ENCODE measurements around the gene ATP13A5. TPM values are rescaled to one million over a fixed set of nuclear protein-coding genes. Genes with fewer than 3 reads are reported as not detected.

ATP13A5 gene
- total RNA-seq, 1 experiment from 2014 or later = not detected

DNA sequence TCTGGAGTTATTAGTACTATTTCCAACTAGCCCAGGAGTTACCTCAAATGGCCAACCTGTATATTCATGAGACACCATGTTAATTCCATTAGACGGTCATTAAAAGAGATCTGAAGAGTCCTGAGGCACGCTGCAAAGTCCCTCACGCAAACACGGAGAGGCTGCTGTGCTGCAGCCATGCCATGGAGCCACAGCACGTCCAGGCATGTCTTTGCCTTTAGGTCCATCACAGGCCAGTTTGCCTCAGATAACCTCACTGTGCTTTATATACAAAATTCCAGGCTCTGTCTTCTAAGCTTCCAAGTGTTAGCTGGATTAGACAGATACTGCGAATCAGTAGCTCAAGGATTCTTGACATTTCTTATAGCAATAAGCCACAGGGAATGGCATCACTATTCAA is 147.4 kb downstream of the ATP13A5 start:
- in situ Hi-C loops (cut with HindIII; ENCODE audit: low pct_unique_long_range_greater_than_20kb, low sequenced_read_pairs) = no loop called here
- H3K9me3 ChIP-seq (ENCODE audit: control insufficient read depth, insufficient read depth, low read depth, low read length) = no peaks in the 10 kb centered on the region
- no peaks in the 10 kb centered on the region for H3K4me1 ChIP-seq (ENCODE audit: control insufficient read depth, insufficient read depth, low read length)
- no peak for ATAC-seq
- H3K27ac ChIP-seq (ENCODE audit: low read length) = no peak overlapping the region
- DNase-seq (ENCODE audit: low read depth, low spot score) = no peak
- BruUV-seq (replicated peaks) = no TSS peak
- intact Hi-C loops (cut with micrococcal nuclease; ENCODE audit: unreplicated experiment) = no loop called here
- POLR2A ChIA-PET = no interaction called here
- H3K36me3 ChIP-seq (ENCODE audit: control insufficient read depth, insufficient read depth, low read length) = no peaks in the 10 kb centered on the region
- 0 out of 2 replicates have a peak, but pooled peaks cover 3% of the 10 kb centered on the region for H3K27me3 ChIP-seq (ENCODE audit: control insufficient read depth, insufficient read depth, low read length)
- no peak overlapping the region for H3K4me3 ChIP-seq (ENCODE audit: low read depth in 2 of 2, low read length in 2 of 2)
- CTCF ChIA-PET = no interaction called here
- TF ChIP-seq TCF7L2 (IDR thresholded peaks at IDR 0.05; ENCODE audit: low read depth, low read length) = no peak
- TF ChIP-seq, protein P1, sequence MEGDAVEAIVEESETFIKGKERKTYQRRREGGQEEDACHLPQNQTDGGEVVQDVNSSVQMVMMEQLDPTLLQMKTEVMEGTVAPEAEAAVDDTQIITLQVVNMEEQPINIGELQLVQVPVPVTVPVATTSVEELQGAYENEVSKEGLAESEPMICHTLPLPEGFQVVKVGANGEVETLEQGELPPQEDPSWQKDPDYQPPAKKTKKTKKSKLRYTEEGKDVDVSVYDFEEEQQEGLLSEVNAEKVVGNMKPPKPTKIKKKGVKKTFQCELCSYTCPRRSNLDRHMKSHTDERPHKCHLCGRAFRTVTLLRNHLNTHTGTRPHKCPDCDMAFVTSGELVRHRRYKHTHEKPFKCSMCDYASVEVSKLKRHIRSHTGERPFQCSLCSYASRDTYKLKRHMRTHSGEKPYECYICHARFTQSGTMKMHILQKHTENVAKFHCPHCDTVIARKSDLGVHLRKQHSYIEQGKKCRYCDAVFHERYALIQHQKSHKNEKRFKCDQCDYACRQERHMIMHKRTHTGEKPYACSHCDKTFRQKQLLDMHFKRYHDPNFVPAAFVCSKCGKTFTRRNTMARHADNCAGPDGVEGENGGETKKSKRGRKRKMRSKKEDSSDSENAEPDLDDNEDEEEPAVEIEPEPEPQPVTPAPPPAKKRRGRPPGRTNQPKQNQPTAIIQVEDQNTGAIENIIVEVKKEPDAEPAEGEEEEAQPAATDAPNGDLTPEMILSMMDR (IDR thresholded peaks at IDR 0.05) = no peak
- no peak for TF ChIP-seq SIN3A (IDR thresholded peaks at IDR 0.05; ENCODE audit: borderline replicate concordance, insufficient read depth, low read depth, low read length)
- no peak for TF ChIP-seq POLR2AphosphoS5 (IDR thresholded peaks at IDR 0.05; ENCODE audit: low read depth, low read length)
- TF ChIP-seq, protein P2, sequence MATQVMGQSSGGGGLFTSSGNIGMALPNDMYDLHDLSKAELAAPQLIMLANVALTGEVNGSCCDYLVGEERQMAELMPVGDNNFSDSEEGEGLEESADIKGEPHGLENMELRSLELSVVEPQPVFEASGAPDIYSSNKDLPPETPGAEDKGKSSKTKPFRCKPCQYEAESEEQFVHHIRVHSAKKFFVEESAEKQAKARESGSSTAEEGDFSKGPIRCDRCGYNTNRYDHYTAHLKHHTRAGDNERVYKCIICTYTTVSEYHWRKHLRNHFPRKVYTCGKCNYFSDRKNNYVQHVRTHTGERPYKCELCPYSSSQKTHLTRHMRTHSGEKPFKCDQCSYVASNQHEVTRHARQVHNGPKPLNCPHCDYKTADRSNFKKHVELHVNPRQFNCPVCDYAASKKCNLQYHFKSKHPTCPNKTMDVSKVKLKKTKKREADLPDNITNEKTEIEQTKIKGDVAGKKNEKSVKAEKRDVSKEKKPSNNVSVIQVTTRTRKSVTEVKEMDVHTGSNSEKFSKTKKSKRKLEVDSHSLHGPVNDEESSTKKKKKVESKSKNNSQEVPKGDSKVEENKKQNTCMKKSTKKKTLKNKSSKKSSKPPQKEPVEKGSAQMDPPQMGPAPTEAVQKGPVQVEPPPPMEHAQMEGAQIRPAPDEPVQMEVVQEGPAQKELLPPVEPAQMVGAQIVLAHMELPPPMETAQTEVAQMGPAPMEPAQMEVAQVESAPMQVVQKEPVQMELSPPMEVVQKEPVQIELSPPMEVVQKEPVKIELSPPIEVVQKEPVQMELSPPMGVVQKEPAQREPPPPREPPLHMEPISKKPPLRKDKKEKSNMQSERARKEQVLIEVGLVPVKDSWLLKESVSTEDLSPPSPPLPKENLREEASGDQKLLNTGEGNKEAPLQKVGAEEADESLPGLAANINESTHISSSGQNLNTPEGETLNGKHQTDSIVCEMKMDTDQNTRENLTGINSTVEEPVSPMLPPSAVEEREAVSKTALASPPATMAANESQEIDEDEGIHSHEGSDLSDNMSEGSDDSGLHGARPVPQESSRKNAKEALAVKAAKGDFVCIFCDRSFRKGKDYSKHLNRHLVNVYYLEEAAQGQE (IDR thresholded peaks at IDR 0.05; ENCODE audit: insufficient read depth in 1 of 2, low read depth in 2 of 2, low read length in 1 of 2) = no peak

- no peaks in the 10 kb centered on the region for H3K36me3 ChIP-seq (ENCODE audit: control insufficient read depth, insufficient read depth, low read length)
These were observed 147.9 kb downstream of the ATP13A5 start for GRCh38 chr3:193230610-193231009.

More at GRCh38 chr3:193230610-193231009, 147.9 kb downstream of the ATP13A5 start:
- Histone ChIP-seq H3K27ac (ENCODE audit: low read length) (no peak overlapping the region), H3K4me3 (ENCODE audit: low read depth in 2 of 2, low read length in 2 of 2) (no peak overlapping the region), H3K9me3 (ENCODE audit: control insufficient read depth, insufficient read depth, low read depth, low read length) (no peaks in the 10 kb centered on the region), H3K27me3 (ENCODE audit: control insufficient read depth, insufficient read depth, low read length) (peaks cover 3% of the 10 kb centered on the region; the same call in 1 of the 2 replicates), H3K4me1 (ENCODE audit: control insufficient read depth, insufficient read depth, low read length) (no peaks in the 10 kb centered on the region)
- TF ChIP-seq, protein P2 (IDR thresholded peaks at IDR 0.05; ENCODE audit: insufficient read depth in 1 of 2, low read depth in 2 of 2, low read length in 1 of 2) = no peak
- TF ChIP-seq TCF7L2 (IDR thresholded peaks at IDR 0.05; ENCODE audit: low read depth, low read length) (no peak), SIN3A (IDR thresholded peaks at IDR 0.05; ENCODE audit: borderline replicate concordance, insufficient read depth, low read depth, low read length) (no peak), POLR2AphosphoS5 (IDR thresholded peaks at IDR 0.05; ENCODE audit: low read depth, low read length) (no peak)
- TF ChIP-seq, protein P1 (IDR thresholded peaks at IDR 0.05) = no peak
- ATAC-seq (no peak), DNase-seq (ENCODE audit: low read depth, low spot score) (no peak)
- in situ Hi-C loops (cut with HindIII; ENCODE audit: low pct_unique_long_range_greater_than_20kb, low sequenced_read_pairs) = no loop called here
- intact Hi-C loops (cut with micrococcal nuclease; ENCODE audit: unreplicated experiment) = no loop called here
- ChIA-PET POLR2A (no interaction called here), CTCF (no interaction called here)
- BruUV-seq (replicated peaks) = no TSS peak

Data from Panc1 (cell line).